Measurements from ENCODE around the gene NOS1AP. TPM values are rescaled to one million over a fixed set of nuclear protein-coding genes. Genes with fewer than 3 reads are reported as not detected.

NOS1AP gene
- total and polyA plus RNA-seq, 9 donors, result 0.50 to 4.4 (median 1.5) TPM

- H3K4me1 ChIP-seq (ENCODE audit: insufficient read depth), result no peaks in the 10 kb centered on the region
- TF ChIP-seq POLR2A (IDR thresholded peaks at IDR 0.05) (no peak), EP300 (IDR thresholded peaks at IDR 0.05) (no peak), CTCF (IDR thresholded peaks at IDR 0.05) (no peak)
- 88 to 93% (median 92%) methylated on average over 6 of the region's 6 CpGs for WGBS, 3 donors
- no peak for DNase-seq
- H3K4me3 ChIP-seq, result no peak overlapping the region
- intact Hi-C loops (cut with DNase I), result no loop called here
- no peaks in the 10 kb centered on the region for H3K27me3 ChIP-seq
- H3K9me3 ChIP-seq, result no peaks in the 10 kb centered on the region
- no peak overlapping the region for H3K27ac ChIP-seq
- no peaks in the 10 kb centered on the region for H3K36me3 ChIP-seq
These were observed 107.6 kb downstream of the NOS1AP start for GRCh38 chr1:162177126-162177525.

DNA sequence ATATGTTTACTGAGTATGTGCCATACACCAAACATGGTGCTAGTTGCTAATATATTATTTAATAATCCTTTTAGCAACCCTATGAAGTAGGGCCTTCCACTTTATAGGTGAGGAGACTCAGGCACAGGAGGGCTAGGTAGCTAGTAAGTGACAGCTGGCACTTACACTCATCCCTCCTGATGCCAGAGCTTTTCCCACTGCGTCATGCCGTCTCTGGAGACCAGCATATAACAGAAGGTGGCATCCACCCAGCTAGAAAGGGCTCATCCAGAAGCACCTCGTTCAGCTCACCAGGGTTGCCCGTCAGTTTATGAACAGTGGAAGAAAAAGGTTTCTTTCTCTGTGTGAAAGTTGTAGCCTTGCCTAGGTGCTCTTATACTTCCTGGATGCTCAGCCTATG, 108.9 kb downstream of the NOS1AP start:
- no peak for DNase-seq
- intact Hi-C loops (cut with DNase I), result no loop called here
- Histone ChIP-seq H3K27ac (no peak overlapping the region), H3K4me1 (ENCODE audit: insufficient read depth) (no peaks in the 10 kb centered on the region), H3K9me3 (no peaks in the 10 kb centered on the region), H3K36me3 (no peaks in the 10 kb centered on the region), H3K27me3 (no peaks in the 10 kb centered on the region), H3K4me3 (no peak overlapping the region)
- 87 to 100% (median 93%) methylated on average over 4 of the region's 4 CpGs for WGBS, 3 donors
- TF ChIP-seq EP300 (IDR thresholded peaks at IDR 0.05) (no peak), CTCF (IDR thresholded peaks at IDR 0.05) (no peak)

GRCh38 chr1:162179121-162179520, 109.6 kb downstream of the NOS1AP start:
- TF ChIP-seq POLR2A (IDR thresholded peaks at IDR 0.05) (no peak), CTCF (IDR thresholded peaks at IDR 0.05) (no peak), EP300 (IDR thresholded peaks at IDR 0.05) (no peak)
- intact Hi-C loops (cut with DNase I), result no loop called here

GRCh38 chr1:162180813-162181212, 111.3 kb downstream of the NOS1AP start:
- Histone ChIP-seq H3K36me3 (no peaks in the 10 kb centered on the region), H3K27me3 (no peaks in the 10 kb centered on the region), H3K4me1 (ENCODE audit: insufficient read depth) (no peaks in the 10 kb centered on the region), H3K9me3 (no peaks in the 10 kb centered on the region), H3K4me3 (no peak overlapping the region), H3K27ac (no peak overlapping the region)
- TF ChIP-seq EP300 (IDR thresholded peaks at IDR 0.05), result no peak
- TF ChIP-seq CTCF (IDR thresholded peaks at IDR 0.05), result no peak
- TF ChIP-seq POLR2A (IDR thresholded peaks at IDR 0.05), result no peak
- intact Hi-C loops (cut with DNase I), result no loop called here
- DNase-seq, result no peak

More at GRCh38 chr1:162179121-162179520, 109.6 kb downstream of the NOS1AP start:
- 83 to 86% (median 83%) methylated on average over 4 of the region's 4 CpGs for WGBS, 3 donors
- Histone ChIP-seq H3K4me3 (no peak overlapping the region), H3K9me3 (no peaks in the 10 kb centered on the region), H3K36me3 (no peaks in the 10 kb centered on the region), H3K27me3 (no peaks in the 10 kb centered on the region), H3K4me1 (ENCODE audit: insufficient read depth) (no peaks in the 10 kb centered on the region), H3K27ac (no peak overlapping the region)
- DNase-seq, result no peak

DNA sequence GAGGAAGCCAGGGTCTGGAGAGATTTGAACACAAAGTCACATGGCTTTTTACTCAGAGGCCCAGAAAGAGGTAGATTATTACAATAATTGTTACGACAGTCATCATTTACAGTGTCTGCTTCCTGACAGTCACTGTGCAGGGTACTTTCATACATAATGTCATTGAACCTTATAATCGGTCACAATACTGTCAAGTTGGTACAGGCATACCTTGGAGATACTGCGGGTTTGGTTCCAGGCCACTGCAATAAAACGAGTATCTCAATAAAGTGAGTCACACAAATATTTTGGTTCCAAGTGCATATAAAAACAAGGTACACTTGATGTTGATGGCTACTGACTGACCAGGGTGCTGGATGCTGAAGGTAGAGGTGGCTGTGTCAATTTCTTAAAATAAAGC, 112.6 kb downstream of the NOS1AP start:
- intact Hi-C loops (cut with DNase I), result no loop called here
- no peaks in the 10 kb centered on the region for H3K4me1 ChIP-seq (ENCODE audit: insufficient read depth)
- TF ChIP-seq EP300 (IDR thresholded peaks at IDR 0.05) (no peak), POLR2A (IDR thresholded peaks at IDR 0.05) (no peak), CTCF (IDR thresholded peaks at IDR 0.05) (no peak)
- H3K4me3 ChIP-seq, result no peak overlapping the region
- H3K27me3 ChIP-seq, result no peaks in the 10 kb centered on the region
- no peak overlapping the region for H3K27ac ChIP-seq
- no peaks in the 10 kb centered on the region for H3K36me3 ChIP-seq
- DNase-seq, result no peak
- WGBS, 3 donors, result 69 to 94% (median 71%) methylated on average over 4 of the region's 4 CpGs
- H3K9me3 ChIP-seq, result no peaks in the 10 kb centered on the region

Measured in ovary (tissue), 9 donors.